Measurements from ENCODE around the gene ADAMTSL5. TPM values are rescaled to one million over a fixed set of nuclear protein-coding genes. Genes with fewer than 3 reads are reported as not detected.

ADAMTSL5 gene
- total and polyA plus RNA-seq, 2 of the 8 experiments (the other 6 are each of a cell fraction or from before 2014, with no cell fraction given), result 0.82 to 0.99 TPM

DNA sequence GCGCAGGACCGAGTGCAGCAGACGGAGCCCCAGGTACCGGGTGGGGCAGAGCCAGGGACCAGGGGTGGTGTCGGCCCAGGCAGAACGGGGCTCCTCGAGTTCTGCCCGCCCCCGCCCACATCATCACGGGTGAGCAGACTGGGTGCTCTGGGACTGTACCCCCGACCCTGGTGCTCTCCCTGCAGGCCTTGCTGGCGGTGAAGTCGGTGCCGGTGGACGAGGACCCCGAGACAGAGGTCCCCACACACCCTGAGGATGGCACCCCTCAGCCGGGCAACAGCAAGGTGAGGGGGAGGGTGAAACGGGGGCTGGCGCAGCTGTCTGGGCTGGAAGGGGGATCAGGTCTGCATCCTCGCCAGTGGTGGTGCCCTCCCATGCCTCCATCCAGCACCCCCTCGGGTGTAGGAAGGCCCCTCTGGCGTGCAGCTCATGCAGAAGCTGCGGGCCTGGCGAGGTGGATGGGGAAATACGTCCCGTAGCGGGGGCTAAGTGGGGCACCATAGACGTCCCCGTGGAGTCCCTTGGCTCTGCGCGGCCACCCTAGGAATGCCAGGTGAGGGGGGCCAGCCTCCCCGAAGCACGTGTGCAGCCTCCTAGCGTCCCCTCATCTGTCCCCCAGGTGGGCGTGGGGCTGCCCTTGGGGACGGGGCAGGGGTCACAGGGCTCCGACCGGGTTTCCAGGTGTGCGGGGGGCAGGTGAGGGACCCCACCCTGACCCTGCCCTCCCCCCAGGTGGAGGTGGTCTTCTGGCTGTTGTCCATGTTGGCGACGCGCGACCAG, 56.5 kb downstream of the ADAMTSL5 start (continued):
- TF ChIP-seq CEBPB (IDR thresholded peaks at IDR 0.05; ENCODE audit: low read depth, low read length) (no peak), USF2 (IDR thresholded peaks at IDR 0.05; ENCODE audit: low read length) (no peak), ZNF274 (IDR thresholded peaks at IDR 0.05; ENCODE audit: borderline replicate concordance, extremely low read depth, low read length) (no peak), EGR1 (IDR thresholded peaks at IDR 0.05; ENCODE audit: borderline replicate concordance, low read depth, low read length) (no peak), CREB1 (IDR thresholded peaks at IDR 0.05) (no peak)
